Pancreas (tissue), 10 donors: Measurements from ENCODE around the gene USP25. TPM values are rescaled to one million over a fixed set of nuclear protein-coding genes. Genes with fewer than 3 reads are reported as not detected.

Experiments
- ATAC-seq, 4 donors: fragments of 200-7000 bp; cut with Tn5 transposase; one replicate each; pipeline versions ENCODE4 v1.8.0 to v1.9.1; 2020; ENCODE audit warnings: mild to moderate bottlenecking in 4 of 4, moderate library complexity in 4 of 4
- DNase-seq, 6 donors: peaks; one replicate each; pipeline ENCODE4 v3.0.0-alpha.2; 2020
- FAIRE-seq: peaks from 2 replicates; lab custom pipeline; 2012; peaks lifted over from hg19 to GRCh38; lab: Jason Lieb, UNC
- H3K27ac ChIP-seq, 4 donors: fragments of 200-600 bp; sonication (generic); 1 replicate in 3 of 4; 2 replicates in 1 of 4; pipeline versions ENCODE4 v1.5.0 to v1.8.0; 2020
- H3K27me3 ChIP-seq, 4 donors: fragments of 200-600 bp; one replicate each; pipeline ENCODE4 v1.8.0; 2021
- H3K36me3 ChIP-seq, 3 donors: fragments of 200-600 bp; sonication (generic) in 1 of 3; one replicate each; pipeline versions ENCODE4 v1.5.0 to v1.8.0; 2020 to 2021
- H3K4me1 ChIP-seq, 3 donors: fragments of 200-600 bp; one replicate each; pipeline ENCODE4 v1.8.0; 2021
- H3K4me3 ChIP-seq, 4 donors: fragments of 200-600 bp; sonication (generic) in 2 of 4; one replicate each; pipeline versions ENCODE4 v1.5.0 to v1.8.0; 2020 to 2021
- H3K9me3 ChIP-seq, 4 donors: fragments of 200-600 bp; one replicate each; pipeline ENCODE4 v1.8.0; 2021
- WGBS, 2 donors: extraction: QIAGEN DNeasy Blood & Tissue Kit; methylation state at CpG; one replicate each; pipeline ENCODE4 v1.1.7; 2013; 5-methylcytosine and 5-hydroxymethylcytosine counted together
- intact Hi-C, 3 donors: fragments of 100-400 bp; cut with DNase I; formaldehyde crosslinking; loops; one replicate each; pipeline versions ENCODE4 v1.11.1 to v1.14.2; 2022
- polyA plus RNA-seq, 2 donors: library from polyadenylated mRNA; stranded (reverse); fragments of 200-250 nt; gene quantifications; one replicate each; pipeline ENCODE4 v1.2.3, GENCODE V29; 2013
- total RNA-seq, 6 donors: library from RNA; stranded (reverse); fragmentation: NEBNext Ultra II Directional in 4 of 6; extraction: Animal tissue kit (Norgen Biotek cat#: 25700) in 4 of 6; gene quantifications; one replicate each; pipeline versions ENCODE4 v1.2.1 to v1.2.4, GENCODE V29; 2021 to 2023
- TF ChIP-seq, protein P1 (sequence below), 4 donors: fragments of 200-600 bp; sonication (generic) in 3 of 4; IDR thresholded peaks; one replicate each; pipeline versions ENCODE4 v1.5.0 to v1.8.0; 2021; ENCODE audit warnings: antibody characterized with exemption in 4 of 4
- donor health status: healthy with polysubstance abuse.
- donor health status: DM: no; HTN: no; CAD: no; lungs with moderate emphysema.
- donor health status: DM: no; HTN: no; CAD: no.
- donor health status: control.
- donor health status: control.
- donor health status: Bipolar disorder and iron deficiency.
- donor health status: DM: yes; HTN: yes; CAD: no.
- donor health status: DM: no; HTN: no; CAD: no.
- donor health status: DM: no; HTN: no; CAD: no.
- donor health status: DM: yes; HTN: yes; CAD: no.

Gene USP25
- total and polyA plus RNA-seq, 8 donors: 4.3 to 24.8 (median 15.0) TPM

GRCh38 chr21:15872236-15872635 is 142.5 kb downstream of the USP25 start:
- DNase-seq: no peak

DNA sequence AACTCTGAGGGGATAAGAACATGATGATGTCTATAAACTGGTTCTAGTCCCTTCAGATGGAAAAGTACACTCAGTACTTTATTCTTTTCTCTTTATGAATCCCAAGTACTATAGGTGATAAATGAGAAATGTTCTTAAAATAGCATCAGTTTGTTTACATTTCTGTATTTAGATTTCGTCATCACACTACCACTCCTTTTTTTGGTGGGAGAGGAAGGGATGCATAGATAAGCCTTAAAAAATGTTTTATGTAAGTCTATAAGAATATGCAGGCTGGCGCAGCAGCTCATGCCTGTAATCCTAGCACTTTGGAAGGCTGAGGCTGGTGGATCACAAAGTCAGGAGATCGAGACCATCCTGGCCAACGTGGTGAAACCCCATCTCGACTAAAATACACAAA is 144.8 kb downstream of the USP25 start:
- Histone ChIP-seq H3K27me3 (no peaks in the 10 kb centered on the region), H3K27ac (no peak overlapping the region), H3K36me3 (peaks cover 0 to 34% (median 5%) of the 10 kb centered on the region in 3 donors), H3K9me3 (no peaks in the 10 kb centered on the region), H3K4me1 (no peaks in the 10 kb centered on the region), H3K4me3 (no peak overlapping the region)
- intact Hi-C loops: no loop called here
- 91 to 93% methylated on average over 5 of the region's 5 CpGs for WGBS, 2 donors
- ATAC-seq (no peak), DNase-seq (no peak), FAIRE-seq (no peak)
- TF ChIP-seq, protein P1, sequence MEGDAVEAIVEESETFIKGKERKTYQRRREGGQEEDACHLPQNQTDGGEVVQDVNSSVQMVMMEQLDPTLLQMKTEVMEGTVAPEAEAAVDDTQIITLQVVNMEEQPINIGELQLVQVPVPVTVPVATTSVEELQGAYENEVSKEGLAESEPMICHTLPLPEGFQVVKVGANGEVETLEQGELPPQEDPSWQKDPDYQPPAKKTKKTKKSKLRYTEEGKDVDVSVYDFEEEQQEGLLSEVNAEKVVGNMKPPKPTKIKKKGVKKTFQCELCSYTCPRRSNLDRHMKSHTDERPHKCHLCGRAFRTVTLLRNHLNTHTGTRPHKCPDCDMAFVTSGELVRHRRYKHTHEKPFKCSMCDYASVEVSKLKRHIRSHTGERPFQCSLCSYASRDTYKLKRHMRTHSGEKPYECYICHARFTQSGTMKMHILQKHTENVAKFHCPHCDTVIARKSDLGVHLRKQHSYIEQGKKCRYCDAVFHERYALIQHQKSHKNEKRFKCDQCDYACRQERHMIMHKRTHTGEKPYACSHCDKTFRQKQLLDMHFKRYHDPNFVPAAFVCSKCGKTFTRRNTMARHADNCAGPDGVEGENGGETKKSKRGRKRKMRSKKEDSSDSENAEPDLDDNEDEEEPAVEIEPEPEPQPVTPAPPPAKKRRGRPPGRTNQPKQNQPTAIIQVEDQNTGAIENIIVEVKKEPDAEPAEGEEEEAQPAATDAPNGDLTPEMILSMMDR (IDR thresholded peaks at IDR 0.05): no peak

More at GRCh38 chr21:15872236-15872635, 142.5 kb downstream of the USP25 start:
- no peak for ATAC-seq
- H3K36me3 ChIP-seq: peaks cover 0 to 32% (median 0%) of the 10 kb centered on the region in 3 donors
- TF ChIP-seq, protein P1 (IDR thresholded peaks at IDR 0.05): no peak
- H3K4me1 ChIP-seq: no peaks in the 10 kb centered on the region
- H3K27ac ChIP-seq: no peak overlapping the region
- no peaks in the 10 kb centered on the region for H3K27me3 ChIP-seq
- FAIRE-seq: no peak
- intact Hi-C loops: no loop called here
- no peaks in the 10 kb centered on the region for H3K9me3 ChIP-seq
- WGBS, 2 donors: 88 to 92% methylated on average over 4 of the region's 4 CpGs
- H3K4me3 ChIP-seq: no peak overlapping the region

DNA sequence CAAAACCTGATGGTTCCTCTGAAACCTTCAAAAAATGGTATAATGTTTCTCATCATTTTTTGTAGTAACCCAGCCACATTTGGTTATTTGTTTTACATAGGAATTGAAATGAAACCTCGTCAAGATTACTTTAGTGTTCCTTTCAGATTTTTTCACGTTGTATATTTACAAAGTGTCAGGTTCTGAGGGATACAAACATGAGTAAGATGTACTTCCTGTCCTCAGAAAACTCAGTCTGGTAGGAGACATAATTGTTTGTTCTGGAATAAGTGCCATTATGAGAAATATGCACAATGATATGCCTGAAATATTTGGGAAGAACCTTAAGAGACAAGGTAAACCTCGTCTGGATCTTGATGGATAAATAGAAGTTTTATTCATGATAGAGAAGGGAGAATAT is 145.5 kb downstream of the USP25 start:
- no peak for FAIRE-seq

GRCh38 chr21:15893902-15894301 is 164.1 kb downstream of the USP25 start:
- WGBS, 2 donors: 80 to 91% methylated on average over 4 of the region's 4 CpGs
- Histone ChIP-seq H3K27ac (no peak overlapping the region), H3K9me3 (no peaks in the 10 kb centered on the region), H3K4me3 (no peak overlapping the region), H3K4me1 (no peaks in the 10 kb centered on the region), H3K36me3 (no peaks in the 10 kb centered on the region), H3K27me3 (no peaks in the 10 kb centered on the region)
- ATAC-seq (no peak), DNase-seq (no peak), FAIRE-seq (no peak)
- intact Hi-C loops: no loop called here
- TF ChIP-seq, protein P1 (IDR thresholded peaks at IDR 0.05): no peak

More for the DNA sequence above, 145.5 kb downstream of the USP25 start:
- intact Hi-C loops: no loop called here
- 80 to 81% methylated on average over 3 of the region's 3 CpGs for WGBS, 2 donors
- Histone ChIP-seq H3K9me3 (no peaks in the 10 kb centered on the region), H3K36me3 (peaks cover 0 to 40% (median 5%) of the 10 kb centered on the region in 3 donors), H3K4me3 (no peak overlapping the region), H3K27me3 (no peaks in the 10 kb centered on the region), H3K27ac (no peak overlapping the region), H3K4me1 (no peaks in the 10 kb centered on the region)
- DNase-seq: no peak
- TF ChIP-seq, protein P1 (IDR thresholded peaks at IDR 0.05): no peak
- no peak for ATAC-seq

GRCh38 chr21:15894596-15894995 is 164.8 kb downstream of the USP25 start:
- intact Hi-C loops: no loop called here
- TF ChIP-seq, protein P1 (IDR thresholded peaks at IDR 0.05): peak in 1 of 4 donors; percentile 16
- peak in 2 of 4 donors; percentile 44 to 57 for ATAC-seq
- no peaks in the 10 kb centered on the region for H3K9me3 ChIP-seq
- FAIRE-seq: peak; percentile 73
- no peaks in the 10 kb centered on the region for H3K27me3 ChIP-seq
- H3K4me1 ChIP-seq: no peaks in the 10 kb centered on the region
- H3K27ac ChIP-seq: no peak overlapping the region
- no peaks in the 10 kb centered on the region for H3K36me3 ChIP-seq
- no peak for DNase-seq
- H3K4me3 ChIP-seq: no peak overlapping the region
